Esophagus squamous epithelium (tissue), 4 donors: ENCODE measurements around the gene SNX9.

Experiments used
- POLR2A ChIP-seq, 4 donors: fragments of 450-650 bp; IDR thresholded peaks; one replicate each; pipeline ENCODE4 v1.6.1; 2017; ENCODE audit warnings: antibody characterized with exemption in 4 of 4, mild to moderate bottlenecking in 4 of 4, moderate library complexity in 3 of 4
- TF ChIP-seq, protein P1 (sequence below), 6 experiments: fragments of 450-650 bp in 4 of 6; fragments of 200-600 bp in 2 of 6; sonication (generic) in 2 of 6; IDR thresholded peaks; one replicate each; pipeline ENCODE4 v1.5.1; 2016 to 2019; ENCODE audit warnings: antibody characterized with exemption in 6 of 6, mild to moderate bottlenecking in 4 of 6, moderate library complexity in 4 of 6

GRCh38 chr6:157990321-157991066 is 167.4 kb downstream of the SNX9 start:
- TF ChIP-seq, protein P1, sequence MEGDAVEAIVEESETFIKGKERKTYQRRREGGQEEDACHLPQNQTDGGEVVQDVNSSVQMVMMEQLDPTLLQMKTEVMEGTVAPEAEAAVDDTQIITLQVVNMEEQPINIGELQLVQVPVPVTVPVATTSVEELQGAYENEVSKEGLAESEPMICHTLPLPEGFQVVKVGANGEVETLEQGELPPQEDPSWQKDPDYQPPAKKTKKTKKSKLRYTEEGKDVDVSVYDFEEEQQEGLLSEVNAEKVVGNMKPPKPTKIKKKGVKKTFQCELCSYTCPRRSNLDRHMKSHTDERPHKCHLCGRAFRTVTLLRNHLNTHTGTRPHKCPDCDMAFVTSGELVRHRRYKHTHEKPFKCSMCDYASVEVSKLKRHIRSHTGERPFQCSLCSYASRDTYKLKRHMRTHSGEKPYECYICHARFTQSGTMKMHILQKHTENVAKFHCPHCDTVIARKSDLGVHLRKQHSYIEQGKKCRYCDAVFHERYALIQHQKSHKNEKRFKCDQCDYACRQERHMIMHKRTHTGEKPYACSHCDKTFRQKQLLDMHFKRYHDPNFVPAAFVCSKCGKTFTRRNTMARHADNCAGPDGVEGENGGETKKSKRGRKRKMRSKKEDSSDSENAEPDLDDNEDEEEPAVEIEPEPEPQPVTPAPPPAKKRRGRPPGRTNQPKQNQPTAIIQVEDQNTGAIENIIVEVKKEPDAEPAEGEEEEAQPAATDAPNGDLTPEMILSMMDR (IDR thresholded peaks at IDR 0.05) = no peak
- TF ChIP-seq POLR2A (IDR thresholded peaks at IDR 0.05) = no peak
